Activated naive CD4-positive, alpha-beta T cell treated with anti-CD3 and anti-CD28 coated beads, Interleukin-2, amount 50 U/mL, for 24 hours (primary cell): ENCODE data around the gene RASAL1.

ENCODE experiments used
- H3K27ac Mint-ChIP-seq: one replicate; pipeline ENCODE4 v1.8.0; 2021; ENCODE audit warnings: mild to moderate bottlenecking, mixed read lengths
- H3K27me3 Mint-ChIP-seq: one replicate; pipeline ENCODE4 v1.8.0; 2021; ENCODE audit warnings: mixed read lengths
- H3K36me3 Mint-ChIP-seq: one replicate; pipeline ENCODE4 v1.8.0; 2021; ENCODE audit warnings: mixed read lengths
- H3K4me1 Mint-ChIP-seq: one replicate; pipeline ENCODE4 v1.8.0; 2021; ENCODE audit warnings: mixed read lengths
- H3K4me3 Mint-ChIP-seq: one replicate; pipeline ENCODE4 v1.8.0; 2021; ENCODE audit warnings: mild to moderate bottlenecking, mixed read lengths
- H3K9me3 Mint-ChIP-seq: one replicate; pipeline ENCODE4 v1.8.0; 2021; ENCODE audit warnings: mixed read lengths

RASAL1 gene

GRCh38 chr12:113071135-113072112, 64.1 kb downstream of the RASAL1 start:
- Mint-ChIP-seq H3K27me3 (no peaks in the 10 kb centered on the region), H3K9me3 (no peaks in the 10 kb centered on the region), H3K27ac (peak overlapping the region; percentile 77), H3K36me3 (no peaks in the 10 kb centered on the region), H3K4me1 (peaks cover 79% of the 10 kb centered on the region), H3K4me3 (no peak overlapping the region)

GRCh38 chr12:113070117-113070906, 65.2 kb downstream of the RASAL1 start:
- no peaks in the 10 kb centered on the region for H3K36me3 Mint-ChIP-seq
- H3K27ac Mint-ChIP-seq, result peak overlapping the region; percentile 86
- no peaks in the 10 kb centered on the region for H3K27me3 Mint-ChIP-seq
- H3K4me3 Mint-ChIP-seq, result peak overlapping the region; percentile 15
- H3K4me1 Mint-ChIP-seq, result peaks cover 77% of the 10 kb centered on the region
- H3K9me3 Mint-ChIP-seq, result no peaks in the 10 kb centered on the region

- H3K4me1 Mint-ChIP-seq, result peaks cover 74% of the 10 kb centered on the region
- no peaks in the 10 kb centered on the region for H3K36me3 Mint-ChIP-seq
- no peaks in the 10 kb centered on the region for H3K27me3 Mint-ChIP-seq
- H3K4me3 Mint-ChIP-seq, result no peak overlapping the region
- no peak overlapping the region for H3K27ac Mint-ChIP-seq
- H3K9me3 Mint-ChIP-seq, result no peaks in the 10 kb centered on the region
These were observed 65.8 kb downstream of the RASAL1 start for GRCh38 chr12:113069751-113070116.

GRCh38 chr12:113069149-113069548, 66.4 kb downstream of the RASAL1 start:
- Mint-ChIP-seq H3K27me3 (no peaks in the 10 kb centered on the region), H3K9me3 (no peaks in the 10 kb centered on the region), H3K4me3 (no peak overlapping the region), H3K4me1 (peaks cover 74% of the 10 kb centered on the region), H3K36me3 (no peaks in the 10 kb centered on the region), H3K27ac (no peak overlapping the region)

- Mint-ChIP-seq H3K27me3 (no peaks in the 10 kb centered on the region), H3K36me3 (no peaks in the 10 kb centered on the region), H3K4me3 (no peak overlapping the region), H3K4me1 (peaks cover 74% of the 10 kb centered on the region), H3K9me3 (no peaks in the 10 kb centered on the region), H3K27ac (peak overlapping the region; percentile 1)
These were observed 67.3 kb downstream of the RASAL1 start for GRCh38 chr12:113067987-113068935.

- no peak overlapping the region for H3K27ac Mint-ChIP-seq
- no peaks in the 10 kb centered on the region for H3K27me3 Mint-ChIP-seq
- H3K4me1 Mint-ChIP-seq, result peaks cover 64% of the 10 kb centered on the region
- H3K9me3 Mint-ChIP-seq, result no peaks in the 10 kb centered on the region
- H3K36me3 Mint-ChIP-seq, result no peaks in the 10 kb centered on the region
- H3K4me3 Mint-ChIP-seq, result no peak overlapping the region
These were observed 68.7 kb downstream of the RASAL1 start for GRCh38 chr12:113066813-113067400.

- no peak overlapping the region for H3K27ac Mint-ChIP-seq
- H3K4me1 Mint-ChIP-seq, result peaks cover 53% of the 10 kb centered on the region
- H3K4me3 Mint-ChIP-seq, result no peak overlapping the region
These were observed 70.2 kb downstream of the RASAL1 start for GRCh38 chr12:113065126-113066007.

GRCh38 chr12:113064395-113065125, 71.0 kb downstream of the RASAL1 start:
- Mint-ChIP-seq H3K27ac (peak overlapping the region; percentile 82), H3K27me3 (no peaks in the 10 kb centered on the region), H3K9me3 (no peaks in the 10 kb centered on the region), H3K4me3 (no peak overlapping the region), H3K36me3 (no peaks in the 10 kb centered on the region), H3K4me1 (peaks cover 45% of the 10 kb centered on the region)

More at GRCh38 chr12:113065126-113066007, 70.2 kb downstream of the RASAL1 start:
- H3K36me3 Mint-ChIP-seq, result no peaks in the 10 kb centered on the region
- no peaks in the 10 kb centered on the region for H3K27me3 Mint-ChIP-seq
- H3K9me3 Mint-ChIP-seq, result no peaks in the 10 kb centered on the region

- Mint-ChIP-seq H3K36me3 (no peaks in the 10 kb centered on the region), H3K9me3 (no peaks in the 10 kb centered on the region), H3K4me3 (no peak overlapping the region), H3K4me1 (peaks cover 39% of the 10 kb centered on the region), H3K27me3 (no peaks in the 10 kb centered on the region), H3K27ac (no peak overlapping the region)
These were observed 71.9 kb downstream of the RASAL1 start for GRCh38 chr12:113063396-113064350.

GRCh38 chr12:113062502-113063395, 72.8 kb downstream of the RASAL1 start:
- Mint-ChIP-seq H3K9me3 (no peaks in the 10 kb centered on the region), H3K4me3 (no peak overlapping the region), H3K27me3 (no peaks in the 10 kb centered on the region), H3K4me1 (peaks cover 38% of the 10 kb centered on the region), H3K27ac (no peak overlapping the region), H3K36me3 (no peaks in the 10 kb centered on the region)

- H3K27me3 Mint-ChIP-seq, result no peaks in the 10 kb centered on the region
- peaks cover 29% of the 10 kb centered on the region for H3K4me1 Mint-ChIP-seq
- H3K36me3 Mint-ChIP-seq, result no peaks in the 10 kb centered on the region
- H3K4me3 Mint-ChIP-seq, result peak overlapping the region; percentile 23
- no peaks in the 10 kb centered on the region for H3K9me3 Mint-ChIP-seq
- H3K27ac Mint-ChIP-seq, result no peak overlapping the region
These were observed 74.4 kb downstream of the RASAL1 start for GRCh38 chr12:113061061-113061694.
